Measurements from ENCODE around the gene OSBP2. TPM values are rescaled to one million over a fixed set of nuclear protein-coding genes. Genes with fewer than 3 reads are reported as not detected.
"Not testable (repeated sequence)": the region's sequence is repeated elsewhere in the genome, so short reads cannot be mapped to it uniquely, and the experiment has no call there.

The OSBP2 gene
- total RNA-seq, 4 donors from 2014 or later: 3.3 to 7.7 (median 4.6) TPM; not detected in 1

GRCh38 chr22:30697975-30698374, 3.3 kb downstream of the OSBP2 start:
- no peak overlapping the region for H3K27ac ChIP-seq
- no peaks in the 10 kb centered on the region for H3K27me3 ChIP-seq
- H3K36me3 ChIP-seq: no peaks in the 10 kb centered on the region
- no peaks in the 10 kb centered on the region for H3K9me3 ChIP-seq
- intact Hi-C loops (cut with DNase I; ENCODE audit: low total_unique reads): no loop called here
- no peak overlapping the region for H3K4me3 ChIP-seq
- DNase-seq: no peak
- TF ChIP-seq POLR2A (IDR thresholded peaks at IDR 0.05): no peak
- TF ChIP-seq CTCF (IDR thresholded peaks at IDR 0.05): no peak
- peaks cover 0 to 8% of the 10 kb centered on the region in 2 donors for H3K4me1 ChIP-seq

- H3K4me3 ChIP-seq: no peak overlapping the region
- no peak overlapping the region for H3K27ac ChIP-seq
- no peaks in the 10 kb centered on the region for H3K4me1 ChIP-seq
- no peak for DNase-seq
- H3K9me3 ChIP-seq: no peaks in the 10 kb centered on the region
- intact Hi-C loops (cut with DNase I; ENCODE audit: low total_unique reads): no loop called here
- no peaks in the 10 kb centered on the region for H3K36me3 ChIP-seq
- no peak for TF ChIP-seq CTCF (IDR thresholded peaks at IDR 0.05)
- TF ChIP-seq POLR2A (IDR thresholded peaks at IDR 0.05): no peak
- H3K27me3 ChIP-seq: no peaks in the 10 kb centered on the region
Measured at GRCh38 chr22:30701872-30702271, 7.2 kb downstream of the OSBP2 start.

GRCh38 chr22:30702856-30703255, 8.2 kb downstream of the OSBP2 start:
- H3K36me3 ChIP-seq: no peaks in the 10 kb centered on the region
- H3K27ac ChIP-seq: no peak overlapping the region
- H3K4me3 ChIP-seq: no peak overlapping the region
- no peaks in the 10 kb centered on the region for H3K4me1 ChIP-seq
- TF ChIP-seq CTCF (IDR thresholded peaks at IDR 0.05) (no peak), POLR2A (IDR thresholded peaks at IDR 0.05) (no peak)
- no peak for DNase-seq
- H3K9me3 ChIP-seq: no peaks in the 10 kb centered on the region
- intact Hi-C loops (cut with DNase I; ENCODE audit: low total_unique reads): no loop called here
- no peaks in the 10 kb centered on the region for H3K27me3 ChIP-seq

- H3K9me3 ChIP-seq: no peaks in the 10 kb centered on the region
- H3K27ac ChIP-seq: no peak overlapping the region
- H3K4me1 ChIP-seq: no peaks in the 10 kb centered on the region
- H3K4me3 ChIP-seq: no peak overlapping the region
- no peak for TF ChIP-seq CTCF (IDR thresholded peaks at IDR 0.05)
- no peak for TF ChIP-seq POLR2A (IDR thresholded peaks at IDR 0.05)
- DNase-seq: no peak
- no peaks in the 10 kb centered on the region for H3K27me3 ChIP-seq
- H3K36me3 ChIP-seq: no peaks in the 10 kb centered on the region
- intact Hi-C loops (cut with DNase I; ENCODE audit: low total_unique reads): no loop called here
Measured at GRCh38 chr22:30704978-30705377, 10.3 kb downstream of the OSBP2 start.

- H3K36me3 ChIP-seq: no peaks in the 10 kb centered on the region
- H3K4me3 ChIP-seq: no peak overlapping the region
- no peaks in the 10 kb centered on the region for H3K27me3 ChIP-seq
- no peaks in the 10 kb centered on the region for H3K9me3 ChIP-seq
- no peak for TF ChIP-seq POLR2A (IDR thresholded peaks at IDR 0.05)
- no peak for TF ChIP-seq CTCF (IDR thresholded peaks at IDR 0.05)
- intact Hi-C loops (cut with DNase I; ENCODE audit: low total_unique reads): no loop called here
- no peak overlapping the region for H3K27ac ChIP-seq
- H3K4me1 ChIP-seq: no peaks in the 10 kb centered on the region
- DNase-seq: no peak
Measured at GRCh38 chr22:30705710-30706651, 11.3 kb downstream of the OSBP2 start.

GRCh38 chr22:30709980-30710379, 15.3 kb downstream of the OSBP2 start:
- not testable (repeated sequence) for H3K36me3 ChIP-seq

More at GRCh38 chr22:30709980-30710379, 15.3 kb downstream of the OSBP2 start:
- H3K27me3 ChIP-seq; DNase-seq; H3K4me3 ChIP-seq; H3K4me1 ChIP-seq; intact Hi-C loops (cut with DNase I; ENCODE audit: low total_unique reads); H3K9me3 ChIP-seq; H3K27ac ChIP-seq: not testable (repeated sequence)
